GM10248 (cell line): ENCODE results near the gene METTL23.

Source experiments
- CTCF ChIA-PET: fragments of 300-600 bp; sonication (Branson Sonifier 250); formaldehyde crosslinking; extraction: SDS; loops from one replicate; lab custom pipeline; 2021; ENCODE audit warnings: antibody characterized with exemption; lab: Yijun Ruan, JAX
- POLR2A ChIA-PET: fragments of 350-650 bp; sonication (Branson Sonifier 250); formaldehyde crosslinking; extraction: SDS; loops from one replicate; lab custom pipeline; 2020; ENCODE audit warnings: antibody characterized with exemption; lab: Yijun Ruan, JAX
- DNase-seq: peaks from one replicate; pipeline ENCODE4 v3.0.0; 2012; ENCODE audit errors: extremely low spot score
- CTCF ChIP-seq: IDR thresholded peaks from 2 replicates; pipeline ENCODE4 v1.5.1; 2012; ENCODE audit warnings: mild to moderate bottlenecking, low read depth; ENCODE audit errors: extremely low read depth, missing control alignments, control extremely low read depth

Gene METTL23

GRCh38 chr17:76686538-76687297, 39.9 kb upstream of the METTL23 start:
- ChIA-PET CTCF (interaction anchor here (0.9 to 1.7 kb wide), 3 partner anchors 10 to 62 kb away, joined by 3 to 4 read pairs (median 3); no protein-coding TSS in a partner anchor), POLR2A (no interaction called here)
- no peak for TF ChIP-seq CTCF
- no peak for DNase-seq

GRCh38 chr17:76687298-76688164, 39.1 kb upstream of the METTL23 start:
- POLR2A ChIA-PET = no interaction called here
- no peak for DNase-seq
- CTCF ChIA-PET = interaction anchor here (0.9 to 1.2 kb wide), 2 partner anchors 10 to 63 kb away, joined by 3 read pairs; no protein-coding TSS in a partner anchor
- TF ChIP-seq CTCF = no peak

- POLR2A ChIA-PET = no interaction called here
- CTCF ChIA-PET = interaction anchor here (1.0 to 1.2 kb wide), 2 partner anchors 9 to 26 kb away, joined by 3 read pairs; no protein-coding TSS in a partner anchor
These were observed 38.4 kb upstream of the METTL23 start for GRCh38 chr17:76688165-76688622.

GRCh38 chr17:76689859-76690258, 36.8 kb upstream of the METTL23 start:
- TF ChIP-seq CTCF = no peak
- no peak for DNase-seq
- ChIA-PET POLR2A (no interaction called here), CTCF (interaction anchor here (1.6 kb wide), 1 partner anchor 9 kb away, joined by 12 read pairs; no protein-coding TSS in a partner anchor)

More at GRCh38 chr17:76688165-76688622, 38.4 kb upstream of the METTL23 start:
- DNase-seq = no peak
- TF ChIP-seq CTCF = no peak

GRCh38 chr17:76690596-76691280, 35.9 kb upstream of the METTL23 start:
- ChIA-PET CTCF (interaction anchor here (1.0 to 1.6 kb wide), 3 partner anchors 9 to 168 kb away, joined by 3 to 12 read pairs (median 3); no protein-coding TSS in a partner anchor), POLR2A (no interaction called here)
- no peak for DNase-seq
- no peak for TF ChIP-seq CTCF
